ENCODE data around the gene MTA3.

MTA3 gene

DNA sequence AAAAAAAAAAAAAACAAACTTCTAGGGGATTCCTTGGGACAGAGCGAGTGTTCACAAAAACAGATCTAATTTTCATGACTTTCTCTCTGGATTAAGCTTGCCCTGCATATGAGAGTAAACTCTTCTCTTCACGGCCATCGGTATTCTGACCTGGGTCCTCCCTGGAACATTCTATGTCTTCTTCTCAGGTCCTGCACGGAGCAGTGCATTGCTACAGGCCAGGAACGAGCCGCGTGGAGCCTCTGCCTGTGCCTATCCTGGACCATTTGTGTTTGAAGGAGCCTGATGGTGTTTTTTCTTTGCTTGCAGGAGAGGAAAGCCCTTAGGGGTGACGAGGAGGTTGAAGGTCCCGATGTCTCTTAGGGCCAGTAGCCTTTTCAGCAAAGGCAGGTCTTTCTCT lies 197.3 kb downstream of the MTA3 start:
- no peak for DNase-seq

DNA sequence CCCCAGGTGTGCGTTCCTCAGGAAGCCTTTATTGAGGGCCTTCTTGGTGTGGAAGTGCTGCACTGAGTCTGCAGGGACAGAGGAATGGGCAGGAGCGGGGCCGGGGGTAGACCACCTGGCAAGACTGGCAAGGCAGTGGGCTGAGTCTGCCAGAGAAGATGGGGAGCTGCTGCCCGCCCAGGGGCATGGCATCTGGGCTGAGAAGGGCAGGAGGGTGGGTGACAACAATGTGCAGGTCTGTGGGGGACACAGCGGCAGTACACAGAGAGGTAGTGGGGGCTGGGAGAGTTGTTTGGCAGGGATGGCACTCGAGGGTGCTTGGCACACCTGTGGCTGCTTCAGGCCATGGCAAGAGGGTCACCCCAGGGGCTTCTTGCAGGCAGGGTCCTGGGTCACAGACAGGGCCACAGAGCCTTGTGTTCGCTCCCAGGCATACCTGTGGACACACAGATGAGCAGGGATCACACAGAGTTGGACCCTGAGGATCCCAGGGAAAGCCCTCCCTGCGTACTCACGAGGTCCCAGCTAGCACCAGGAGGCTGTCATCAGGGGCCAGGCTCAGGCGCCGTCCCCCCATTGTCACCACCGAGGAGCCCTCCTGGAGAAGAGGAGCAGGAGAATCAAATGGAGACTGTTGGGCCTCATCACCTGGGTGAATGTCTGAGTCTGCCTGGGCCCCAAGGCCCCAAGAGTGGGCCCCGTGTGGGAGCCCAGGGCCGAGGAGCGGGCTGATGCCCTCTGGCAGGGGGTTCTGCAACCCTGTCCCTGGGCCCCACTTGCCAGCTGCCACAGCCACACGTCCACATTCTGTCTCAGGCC lies 198.9 kb downstream of the MTA3 start:
- no peak for DNase-seq

GRCh38 chr2:42767899-42768705 lies 199.7 kb downstream of the MTA3 start:
- DNase-seq: no peak

DNA sequence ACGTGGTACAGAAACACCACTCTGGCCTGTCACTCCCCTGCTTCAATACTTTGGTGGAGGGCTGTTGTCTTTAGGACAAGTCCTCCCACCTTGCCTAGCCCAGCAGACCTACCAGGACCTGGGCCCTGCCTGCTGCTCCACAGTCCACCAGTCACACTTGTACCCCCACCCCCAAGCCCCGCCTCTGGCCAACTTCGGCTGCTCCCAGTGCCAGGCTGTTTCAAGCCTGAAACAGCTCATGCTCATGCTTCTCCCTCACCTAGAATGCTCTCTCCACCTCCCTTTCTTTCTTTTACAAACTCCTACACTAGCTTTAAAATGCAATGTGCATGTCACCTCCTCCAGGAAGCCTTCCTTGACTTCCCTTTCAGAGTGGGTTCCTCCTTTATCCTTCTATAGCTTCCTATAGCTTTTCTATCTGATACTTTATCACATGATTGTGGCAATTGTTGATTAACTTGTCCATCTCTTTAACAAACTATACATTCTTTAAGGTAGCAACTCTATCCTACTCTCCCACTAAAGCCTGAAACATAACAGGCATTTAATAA lies 200.3 kb downstream of the MTA3 start:
- DNase-seq: no peak

DNA sequence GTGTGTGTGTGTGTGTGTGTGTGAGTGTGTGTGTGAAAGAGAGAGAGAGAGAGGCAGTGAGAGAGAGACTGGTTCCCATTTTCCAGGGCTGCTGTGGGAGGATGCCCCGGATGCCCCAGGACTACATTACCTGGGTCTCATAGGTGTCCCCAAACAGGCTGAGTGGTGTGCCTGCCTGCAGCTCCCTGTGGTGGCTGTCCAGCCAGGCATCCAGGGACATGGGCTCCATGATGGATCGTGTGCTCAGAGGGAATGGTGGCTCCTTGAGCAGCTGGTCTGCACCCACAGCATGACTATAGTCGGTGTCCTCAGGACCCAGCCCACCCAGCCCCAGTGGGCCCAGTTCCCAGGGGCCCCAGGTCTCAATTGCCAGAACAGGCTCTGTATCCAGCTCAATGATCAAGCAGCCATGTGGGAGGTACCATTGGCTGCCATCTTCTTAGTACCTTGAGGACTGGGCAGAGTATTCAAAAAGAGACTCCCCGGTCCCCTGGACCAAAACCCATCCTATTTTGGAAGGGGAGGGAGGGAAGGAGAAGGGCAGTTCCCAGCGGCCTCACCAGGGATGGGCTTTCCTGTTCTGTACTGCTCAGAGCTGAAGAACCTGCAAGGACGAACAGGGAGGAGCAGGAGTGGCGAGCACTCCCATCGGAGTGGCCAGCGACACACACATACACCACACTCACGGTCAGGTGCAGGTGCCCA lies 201.3 kb downstream of the MTA3 start:
- DNase-seq: no peak

DNA sequence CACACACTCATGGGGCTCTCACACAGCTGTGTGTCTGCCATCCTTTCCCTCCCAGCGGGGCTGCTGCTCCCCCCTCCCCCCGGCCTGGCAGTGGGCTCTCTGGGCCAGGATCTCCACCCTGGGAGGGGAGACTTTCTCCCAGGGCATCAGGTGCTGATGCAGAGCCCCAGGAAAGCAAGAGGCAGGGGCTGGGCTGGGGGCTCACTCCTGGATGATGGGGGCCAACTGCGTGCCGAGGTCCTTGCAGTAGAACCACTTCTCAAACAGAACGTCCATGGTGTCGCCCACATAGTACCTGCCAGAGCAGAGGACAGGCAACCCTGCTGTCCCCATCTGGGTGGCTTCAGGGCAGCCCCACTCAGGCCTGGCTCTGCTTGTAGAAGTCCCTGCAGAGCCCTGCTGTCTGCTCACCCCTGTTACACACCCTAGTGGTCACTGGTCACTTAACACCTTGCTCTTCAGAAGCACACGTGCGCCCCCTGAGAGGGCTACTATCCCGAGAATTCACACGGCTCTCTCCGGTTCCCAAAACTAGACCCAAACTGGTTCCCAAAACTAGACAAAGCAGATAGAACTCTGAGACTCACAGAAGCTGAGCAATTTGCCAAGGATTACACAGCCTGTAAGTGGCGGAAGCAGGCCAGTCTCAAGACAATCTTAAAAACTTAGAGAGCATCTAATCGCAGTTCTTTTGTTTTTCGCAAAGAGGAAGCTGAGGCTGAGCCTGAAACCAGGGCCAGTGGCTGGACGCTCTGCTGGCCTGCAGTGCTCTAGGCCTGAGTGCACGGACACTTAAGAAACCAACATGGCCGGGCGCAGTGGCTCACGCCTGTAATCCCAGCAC lies 202.1 kb downstream of the MTA3 start:
- peak in 1 of 2 donors; percentile 22 for DNase-seq

GRCh38 chr2:42771546-42772153 lies 203.2 kb downstream of the MTA3 start:
- DNase-seq: no peak

DNA sequence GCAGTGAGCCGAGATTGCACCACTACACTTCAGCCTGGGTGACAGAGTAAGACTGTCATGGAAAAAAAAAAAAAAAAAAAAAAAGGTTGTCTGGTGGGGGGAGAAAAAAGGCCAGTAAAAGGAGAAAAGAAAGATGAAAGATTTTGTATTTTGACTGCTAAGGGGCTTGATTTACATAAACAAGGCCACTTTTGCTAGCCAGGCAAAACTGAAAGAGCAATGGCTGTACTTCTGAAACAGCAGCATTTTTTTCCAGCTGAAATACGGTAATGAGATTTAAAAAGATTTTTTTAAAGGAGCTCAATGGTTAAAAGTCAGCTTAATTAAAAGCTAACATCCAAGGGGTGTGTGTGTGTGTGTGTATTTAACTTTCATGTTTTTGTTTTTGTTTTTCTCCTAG lies 206.8 kb downstream of the MTA3 start:
- no peak for DNase-seq

GRCh38 chr2:42775810-42776209 lies 207.4 kb downstream of the MTA3 start:
- DNase-seq: no peak

DNA sequence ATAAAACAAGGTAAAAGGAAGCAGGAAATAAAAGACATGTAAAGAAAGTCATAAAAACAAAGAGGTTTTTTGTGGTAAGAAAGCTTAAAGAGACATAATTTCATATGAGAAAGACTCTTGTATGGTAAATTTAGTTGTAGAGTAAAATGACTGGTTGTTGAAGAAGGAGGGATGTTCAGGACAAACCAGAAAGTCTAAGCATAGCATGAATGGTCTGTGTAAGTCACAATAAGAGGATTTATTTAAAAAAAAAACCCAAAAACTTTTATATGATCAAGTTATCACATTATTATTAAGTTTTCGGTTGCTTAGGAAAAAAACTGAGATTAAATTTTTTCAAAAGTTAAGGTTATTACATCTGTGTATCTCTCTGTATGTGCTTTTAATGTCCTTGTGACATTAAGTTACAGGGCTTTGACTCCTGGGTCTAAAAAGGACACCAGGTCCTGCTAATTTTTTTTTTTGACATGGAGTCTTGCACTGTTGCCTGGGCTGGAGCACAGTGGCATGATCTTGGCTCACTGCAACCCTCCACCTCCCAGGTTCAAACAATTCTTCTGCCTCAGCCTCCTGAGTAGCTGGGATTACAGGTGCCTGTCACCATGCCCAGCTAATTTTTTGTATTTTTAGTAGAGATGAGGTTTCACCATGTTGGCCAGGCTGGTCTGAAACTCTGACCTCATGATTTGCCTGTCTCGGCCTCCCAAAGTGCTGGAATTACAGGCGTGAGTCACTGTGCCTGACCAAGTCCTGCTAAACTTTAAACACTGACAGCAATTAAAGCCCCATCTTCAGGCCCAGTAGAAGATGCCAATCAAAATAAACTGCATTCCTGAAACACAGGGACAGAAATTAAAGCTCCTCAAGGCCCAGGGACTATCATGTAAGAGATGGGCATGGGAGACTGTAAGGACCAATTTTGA lies 209.7 kb downstream of the MTA3 start:
- no peak for DNase-seq

GRCh38 chr2:42781181-42781580 lies 212.7 kb downstream of the MTA3 start:
- no peak for DNase-seq

GRCh38 chr2:42783511-42783910 lies 215.1 kb downstream of the MTA3 start:
- DNase-seq: no peak

DNA sequence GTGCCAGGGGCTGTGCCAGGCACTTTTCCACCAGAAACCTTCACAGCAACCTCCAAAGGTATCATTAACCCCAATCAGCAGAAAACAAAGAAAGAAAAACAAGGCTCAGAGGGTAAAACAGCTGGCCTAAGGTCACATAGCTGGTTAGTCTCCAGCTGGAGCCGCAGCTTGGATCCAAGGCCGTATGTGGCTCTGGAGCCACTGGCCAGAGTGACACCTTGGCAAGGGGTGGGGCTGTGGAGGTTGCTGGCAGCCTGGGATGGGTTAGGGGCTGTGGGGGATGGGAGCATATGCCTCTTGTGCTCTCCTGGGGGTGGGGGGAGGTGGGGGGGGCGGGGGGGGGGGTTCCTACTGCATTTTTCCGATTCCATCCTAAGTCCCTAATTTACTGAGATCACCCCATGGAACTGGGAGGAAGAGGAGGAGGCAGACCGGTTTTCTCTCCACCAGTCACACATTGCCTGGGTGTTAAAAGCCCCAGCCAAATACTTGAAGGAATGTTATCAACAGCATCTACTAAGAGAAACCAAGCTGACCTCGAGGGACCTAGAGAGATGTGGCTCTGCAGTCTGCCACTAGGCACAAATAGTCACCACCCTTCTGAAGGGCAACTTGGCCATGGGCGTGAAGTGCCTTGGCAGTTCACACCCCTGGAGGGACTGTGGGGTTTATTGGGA lies 215.9 kb downstream of the MTA3 start:
- DNase-seq: no peak

DNA sequence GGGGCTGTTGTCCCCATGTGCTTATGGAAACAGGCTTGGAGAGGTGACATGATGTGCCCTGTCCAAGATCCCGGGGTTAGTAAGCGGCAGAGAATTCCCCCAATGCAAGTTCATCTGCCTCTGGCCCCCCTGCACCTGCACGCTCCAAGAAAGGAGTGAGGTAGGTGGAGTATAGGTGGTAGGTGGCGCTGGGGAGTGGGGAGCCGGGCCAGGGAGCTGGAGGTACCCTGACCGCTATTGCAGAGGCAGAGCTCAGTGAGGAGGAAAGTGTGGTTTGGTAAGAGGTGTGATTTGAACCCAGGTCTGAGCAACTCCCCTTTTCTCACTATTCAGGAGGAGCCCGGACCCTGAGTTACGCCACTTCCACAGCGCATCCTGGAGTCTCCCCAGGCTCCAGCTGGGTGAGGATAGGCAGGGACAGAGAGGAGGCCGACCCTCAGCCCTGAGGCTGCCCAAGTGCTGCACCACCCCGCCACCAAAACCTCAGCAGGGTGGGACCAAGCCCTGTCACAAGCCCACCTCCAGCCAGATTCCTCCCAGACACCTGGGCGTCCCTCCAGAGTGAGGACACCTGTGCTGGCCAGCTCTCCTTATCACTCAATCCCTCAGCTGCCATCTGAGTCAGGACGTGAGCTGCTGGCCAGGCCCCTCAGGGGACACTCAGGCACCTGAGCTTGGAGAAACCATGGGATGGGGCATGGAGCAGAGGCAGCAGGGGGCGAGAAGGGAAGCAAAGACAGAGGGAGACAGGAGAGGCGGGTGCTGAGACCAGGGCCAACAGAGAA lies 218.3 kb downstream of the MTA3 start:
- no peak for DNase-seq

DNA sequence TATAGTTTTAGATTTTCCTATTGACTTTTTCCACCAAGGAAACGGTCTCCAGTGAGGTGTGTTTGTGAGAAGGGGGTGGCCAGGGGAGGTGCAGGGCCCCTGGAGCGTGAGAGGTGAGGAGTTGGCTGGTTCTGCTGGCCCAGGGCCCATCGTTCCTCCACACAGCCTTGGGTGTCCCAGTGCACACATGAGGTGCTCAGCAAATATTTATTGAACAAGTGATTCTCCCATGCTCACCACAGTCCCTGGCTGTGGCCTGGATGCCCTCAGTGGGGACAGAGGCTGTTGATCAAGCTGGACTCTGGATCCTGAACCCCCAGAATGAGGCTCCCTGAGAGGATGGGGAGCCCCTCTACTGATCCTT lies 219.0 kb downstream of the MTA3 start:
- DNase-seq: no peak

DNA sequence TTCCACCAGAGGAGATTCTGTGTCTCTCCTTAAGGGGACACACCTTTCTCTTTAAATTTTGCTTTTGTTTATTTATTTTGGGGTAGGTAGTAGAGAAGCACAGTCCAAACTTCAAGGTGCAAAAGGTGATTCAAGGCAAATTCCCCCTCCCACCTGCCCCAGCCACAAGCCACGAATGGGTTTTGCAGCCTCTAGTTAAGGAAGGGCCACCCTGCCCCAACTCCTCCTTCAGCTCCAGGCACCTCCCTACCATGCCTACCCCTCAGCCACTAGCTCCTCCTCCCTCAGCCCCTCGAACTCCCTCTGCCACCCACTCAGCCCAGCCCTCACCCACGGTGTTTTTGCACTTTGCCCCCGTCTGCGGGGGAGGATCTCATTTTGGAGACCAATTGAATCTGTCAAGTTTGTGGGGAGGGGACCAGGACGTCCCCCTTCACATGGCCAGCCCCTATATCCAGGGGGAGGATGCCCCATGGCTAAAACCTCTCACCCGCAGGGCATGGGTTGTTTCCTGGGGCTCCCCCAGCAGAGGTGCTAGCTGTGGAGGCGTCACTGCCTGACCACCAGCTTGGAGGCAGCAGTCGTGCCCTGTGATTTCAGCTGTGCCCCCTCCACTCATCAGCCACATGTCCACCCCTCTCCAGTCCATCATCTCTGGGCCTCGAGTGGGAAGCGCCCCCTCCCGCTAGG lies 219.5 kb downstream of the MTA3 start:
- DNase-seq: no peak

DNA sequence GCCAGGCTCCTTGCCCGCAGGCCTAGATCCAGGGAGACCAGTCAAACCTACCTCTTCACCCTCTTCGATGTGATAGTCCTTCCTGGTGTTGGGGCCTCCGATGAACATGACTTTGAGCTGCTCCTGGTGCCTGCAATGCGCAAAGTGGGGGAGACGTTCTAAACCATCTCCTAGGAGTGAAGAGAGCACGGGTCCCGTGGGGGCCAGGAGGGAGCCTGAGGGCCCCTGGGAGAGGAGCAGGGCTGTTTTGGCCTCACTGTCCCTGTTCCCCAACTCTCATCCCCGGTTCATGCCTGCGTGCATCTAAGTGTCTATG lies 220.0 kb downstream of the MTA3 start:
- DNase-seq: no peak

- no peak for DNase-seq
Observed at GRCh38 chr2:42788882-42789281, 220.4 kb downstream of the MTA3 start.

DNA sequence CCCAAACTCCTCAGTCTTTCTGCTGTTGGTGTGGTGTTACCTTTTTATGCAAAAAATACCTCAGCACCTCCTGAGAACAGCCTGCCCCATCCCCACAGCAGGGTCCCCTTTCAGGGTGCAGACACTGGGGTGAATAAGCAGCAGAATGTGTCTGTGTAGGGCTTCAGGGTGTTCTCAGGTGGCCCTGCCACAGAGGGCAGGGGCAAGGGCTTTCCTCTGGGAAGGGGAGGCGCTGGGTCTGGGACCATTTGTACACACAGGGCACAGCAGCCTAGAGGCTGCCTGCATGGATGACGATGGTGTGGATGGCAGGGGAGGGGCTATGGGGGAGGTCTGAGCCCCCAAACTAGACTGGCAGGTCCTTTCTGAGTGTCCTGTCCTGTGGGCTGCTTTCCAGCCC lies 221.3 kb downstream of the MTA3 start:
- no peak for DNase-seq
